Measurements from ENCODE around the gene HEG1. TPM values are rescaled to one million over a fixed set of nuclear protein-coding genes. Genes with fewer than 3 reads are reported as not detected.

Gene HEG1
- total and polyA plus RNA-seq, 2 donors (not counting 3 experiments of a cell fraction or from before 2014, with no cell fraction given), result 50.1 to 106 TPM

GRCh38 chr3:124967964-124968363 is 87.8 kb downstream of the HEG1 start:
- no peak overlapping the region for H3K27ac ChIP-seq (ENCODE audit: insufficient read depth, low read depth, low read length)
- dilution Hi-C loops (cut with MboI; ENCODE audit: extremely low pct_ligation_motif_present, low sequenced_read_pairs), result no loop called here
- DNase-seq (ENCODE audit: low read depth, low spot score) (no peak), FAIRE-seq (no peak)
- POLR2A ChIA-PET, result no interaction called here
- no TSS peak for BruUV-seq (replicated peaks)
- H3K36me3 ChIP-seq (ENCODE audit: control insufficient read depth in 2 of 2, extremely low read depth in 1 of 2, insufficient read depth in 2 of 2, low read length in 2 of 2), result peaks cover 4 to 15% of the 10 kb centered on the region in 2 experiments
- CTCF ChIA-PET, result no interaction called here
- no peak overlapping the region for H2AFZ ChIP-seq (ENCODE audit: low read depth, low read length)
- no peak overlapping the region for H3K9ac ChIP-seq (replicated peaks; ENCODE audit: extremely low read depth, insufficient read depth, low read length)
- no peaks in the 10 kb centered on the region for H3K27me3 ChIP-seq (ENCODE audit: control insufficient read depth in 2 of 2, insufficient read depth in 2 of 2, low read length in 2 of 2)
- H3K9me1 ChIP-seq (replicated peaks; ENCODE audit: control insufficient read depth, extremely low read depth, insufficient read depth, low read length), result no peaks in the 10 kb centered on the region
- intact Hi-C loops (cut with micrococcal nuclease), result no loop called here
- no peaks in the 10 kb centered on the region for H3K79me2 ChIP-seq (ENCODE audit: control insufficient read depth, insufficient read depth, low read length)
- H3K4me2 ChIP-seq (ENCODE audit: insufficient read depth, low read length), result no peak overlapping the region
- no peaks in the 10 kb centered on the region for H3K9me3 ChIP-seq (replicated peaks; ENCODE audit: control insufficient read depth, insufficient read depth, low read length)
- peaks cover 3% of the 10 kb centered on the region for H3K4me1 ChIP-seq (ENCODE audit: control insufficient read depth, extremely low read depth, insufficient read depth, low read length)
- TF ChIP-seq EZH2 (IDR thresholded peaks at IDR 0.05; ENCODE audit: borderline replicate concordance, low read depth, low read length, severe bottlenecking) (no peak), FOS (IDR thresholded peaks at IDR 0.05; ENCODE audit: borderline replicate concordance, insufficient read depth, low read length) (no peak), CTCF (IDR thresholded peaks at IDR 0.05; ENCODE audit: extremely low read depth in 1 of 2, insufficient read depth in 1 of 2, low read depth in 1 of 2, low read length in 2 of 2) (no peak), JUN (IDR thresholded peaks at IDR 0.05; ENCODE audit: borderline replicate concordance, insufficient read depth, insufficient read length, low read depth) (no peak), POLR2A (IDR thresholded peaks at IDR 0.05; ENCODE audit: low read depth, low read length) (no peak), MAX (IDR thresholded peaks at IDR 0.05; ENCODE audit: insufficient read depth, insufficient read length) (no peak), POLR2AphosphoS5 (IDR thresholded peaks at IDR 0.05; ENCODE audit: insufficient read depth, low read depth, low read length) (no peak), MYC (IDR thresholded peaks at IDR 0.05; ENCODE audit: low read depth, low read length) (no peak), GATA2 (IDR thresholded peaks at IDR 0.05; ENCODE audit: insufficient read depth, insufficient read length, low read depth, low read length) (no peak)
- no peak overlapping the region for H3K4me3 ChIP-seq (replicated peaks in 1 of 3; ENCODE audit: insufficient read depth in 1 of 3, low read depth in 1 of 3, low read length in 3 of 3)
- no peaks in the 10 kb centered on the region for H4K20me1 ChIP-seq (replicated peaks; ENCODE audit: control insufficient read depth, extremely low read depth, insufficient read depth, low read length)
